Activated naive CD8-positive, alpha-beta T cell treated with anti-CD3 and anti-CD28 coated beads, Interleukin-2, amount 50 U/mL, for 16 hours (primary cell): Measurements from ENCODE around the gene ARHGEF12.

ENCODE experiments used
- DNase-seq: peaks from one replicate; pipeline ENCODE4 v3.0.0-alpha.2; 2020; ENCODE audit warnings: low read depth, low spot score

ARHGEF12 gene

DNA sequence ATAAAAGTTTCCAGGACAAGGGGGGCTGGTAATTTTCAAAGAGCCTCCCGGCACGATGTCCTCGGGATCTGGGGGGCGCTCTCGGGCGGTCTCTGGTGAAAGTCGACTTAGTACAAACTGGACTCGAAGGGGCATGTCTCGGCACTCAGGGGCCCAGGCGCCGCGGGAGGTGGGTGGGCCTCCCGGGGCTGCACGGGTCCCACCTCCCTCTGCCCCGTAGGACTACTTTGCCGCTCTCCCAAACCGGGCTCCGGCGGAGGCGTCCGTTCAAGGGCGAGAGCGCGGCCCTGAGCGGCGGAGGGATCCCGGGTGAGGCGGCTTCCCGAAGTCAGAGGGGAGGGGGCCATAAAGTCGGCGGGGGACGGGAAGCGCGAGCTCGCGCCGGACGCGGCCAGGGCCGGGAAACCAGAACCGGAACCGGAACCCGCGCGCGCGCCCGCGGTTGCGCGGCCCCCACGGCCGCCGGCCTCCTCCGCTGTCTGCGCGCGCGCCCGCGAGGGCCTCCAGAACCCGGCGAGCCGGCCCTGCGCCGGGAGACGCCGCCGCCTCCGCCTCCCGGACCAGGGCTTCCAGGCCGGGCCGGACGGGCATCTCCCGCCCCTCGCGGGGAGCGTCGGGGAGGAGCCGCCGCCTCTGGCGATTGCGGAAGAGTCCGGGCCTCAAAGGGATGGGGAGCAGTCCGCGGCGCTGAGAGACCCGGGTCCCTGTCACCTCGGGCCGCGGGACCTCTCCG lies at the start of gene ARHGEF12:
ARHGEF12 (plus strand) TSS at position 506 of the 733 bp plus-strand sequence. CDS start 831 bp downstream, outside the sequence.
- DNase-seq, result peak; percentile 48

GRCh38 chr11:120288021-120288420 lies 48.2 kb upstream of the ARHGEF12 start:
- DNase-seq, result no peak

DNA sequence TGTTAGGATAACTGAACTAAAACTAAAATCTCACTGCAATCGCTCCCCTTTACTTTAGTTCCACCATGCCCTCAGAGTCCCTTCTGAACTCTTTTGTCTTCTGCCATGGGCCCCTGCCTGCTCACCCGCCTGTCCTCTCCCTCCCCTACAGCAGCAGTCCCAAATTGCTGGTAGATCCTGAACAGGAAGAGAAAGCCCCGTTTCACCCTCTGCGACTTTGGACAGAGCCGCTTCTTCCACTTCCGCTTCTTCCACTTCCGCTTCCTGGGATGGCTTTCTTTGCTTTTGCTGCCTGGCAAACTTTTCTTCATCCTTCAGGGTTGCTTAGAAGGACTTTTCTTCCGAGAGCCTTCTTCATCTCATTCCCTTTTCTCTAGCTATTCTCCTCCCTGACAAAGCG lies 46.8 kb upstream of the ARHGEF12 start:
- DNase-seq, result no peak

GRCh38 chr11:120290956-120291355 lies 45.3 kb upstream of the ARHGEF12 start:
- DNase-seq, result no peak

DNA sequence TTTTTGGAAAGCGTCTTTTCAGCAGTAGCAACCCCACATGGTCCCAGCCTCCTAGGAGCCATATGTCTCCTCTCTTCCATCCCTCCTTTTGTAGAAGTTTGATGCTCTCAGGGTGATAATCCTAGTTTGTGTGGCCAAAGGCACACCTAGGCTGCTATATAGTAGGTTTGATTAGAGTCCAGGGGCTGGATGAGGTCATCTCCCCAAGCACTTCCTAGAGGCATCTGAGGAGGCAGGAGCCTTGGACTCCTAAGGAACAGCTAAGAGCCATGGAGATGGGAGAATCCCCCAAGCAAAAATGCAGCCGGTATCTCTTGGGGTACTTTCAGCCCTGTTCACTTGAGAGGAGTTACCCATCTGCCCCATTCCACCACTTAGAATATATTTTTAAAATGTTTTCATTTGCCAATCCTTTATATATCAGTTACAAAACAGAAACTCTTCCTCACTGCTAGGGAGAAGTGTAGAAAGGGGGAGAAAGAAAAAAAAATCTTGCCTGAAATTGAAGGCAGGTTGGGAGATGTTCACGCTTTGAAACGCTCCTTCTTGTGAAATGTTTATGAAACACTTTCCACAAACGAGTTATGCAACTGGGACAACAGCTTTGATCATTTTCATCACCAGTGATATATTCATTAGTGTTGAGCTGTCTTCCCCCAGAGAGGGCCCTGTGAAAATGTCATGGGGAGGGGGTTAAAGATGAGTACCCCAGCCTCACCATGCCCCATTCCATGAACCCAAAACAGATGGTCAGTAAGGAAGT lies 43.0 kb upstream of the ARHGEF12 start:
- no peak for DNase-seq

DNA sequence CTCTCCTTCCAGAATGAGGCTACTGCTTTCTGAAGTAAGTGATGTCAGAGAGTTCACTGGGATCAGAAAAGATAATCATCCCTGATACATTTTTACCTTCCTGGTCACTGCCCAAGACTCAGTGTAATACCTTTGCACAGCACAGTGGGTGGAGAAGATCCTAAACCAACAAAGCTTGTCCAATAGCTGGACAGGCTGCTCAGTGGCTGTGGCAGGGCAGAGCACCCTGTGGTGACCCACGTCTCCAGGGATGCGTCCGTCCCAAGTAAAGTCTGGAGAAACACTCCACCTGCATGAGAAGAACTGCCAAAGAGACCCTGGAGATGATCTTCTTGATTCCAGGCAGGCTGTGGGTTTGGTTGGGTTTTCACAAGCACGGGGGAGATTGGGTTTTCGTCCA lies 42.1 kb upstream of the ARHGEF12 start:
- DNase-seq, result no peak

DNA sequence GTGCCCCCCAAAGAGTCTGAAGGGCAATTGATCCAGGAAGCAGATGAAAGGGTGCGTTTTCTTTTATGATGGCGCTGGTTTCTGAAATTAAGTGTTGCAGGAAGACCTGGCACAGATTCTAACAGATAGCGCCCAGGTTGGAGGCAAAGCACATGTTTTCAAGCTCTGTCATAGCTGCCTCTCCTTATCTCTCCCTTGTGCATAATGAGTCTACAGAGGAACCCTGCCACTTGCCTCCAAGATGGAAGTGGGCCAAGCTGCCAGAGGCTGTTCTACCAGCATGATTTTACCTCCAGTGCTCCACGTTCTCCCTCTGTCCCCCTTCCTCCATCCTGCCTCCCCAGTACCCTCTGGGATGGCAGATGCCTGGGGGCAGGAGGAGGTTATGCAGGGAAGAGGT lies 41.1 kb upstream of the ARHGEF12 start:
- DNase-seq, result no peak

GRCh38 chr11:120296554-120296953 lies 39.7 kb upstream of the ARHGEF12 start:
- DNase-seq, result no peak

DNA sequence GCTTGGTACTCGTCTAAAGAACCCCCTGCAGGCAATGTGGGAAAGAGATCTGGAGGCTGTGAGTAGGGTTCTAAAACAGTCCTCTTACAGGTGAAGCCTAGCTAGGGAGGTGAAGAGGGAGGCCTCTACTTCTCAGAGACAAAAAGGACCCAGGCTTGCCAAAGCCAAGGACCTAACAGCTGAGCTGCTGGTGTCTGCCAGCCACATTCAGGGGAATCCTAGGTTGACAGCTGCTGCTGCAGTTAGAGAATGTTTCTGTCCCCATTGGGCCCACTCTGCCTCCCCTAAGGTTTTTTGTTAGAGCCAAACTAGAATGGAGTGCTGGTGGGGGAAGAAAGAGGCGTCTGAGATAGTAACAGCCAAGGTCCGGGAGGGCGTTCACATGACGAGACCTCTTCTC lies 37.8 kb upstream of the ARHGEF12 start:
- no peak for DNase-seq

DNA sequence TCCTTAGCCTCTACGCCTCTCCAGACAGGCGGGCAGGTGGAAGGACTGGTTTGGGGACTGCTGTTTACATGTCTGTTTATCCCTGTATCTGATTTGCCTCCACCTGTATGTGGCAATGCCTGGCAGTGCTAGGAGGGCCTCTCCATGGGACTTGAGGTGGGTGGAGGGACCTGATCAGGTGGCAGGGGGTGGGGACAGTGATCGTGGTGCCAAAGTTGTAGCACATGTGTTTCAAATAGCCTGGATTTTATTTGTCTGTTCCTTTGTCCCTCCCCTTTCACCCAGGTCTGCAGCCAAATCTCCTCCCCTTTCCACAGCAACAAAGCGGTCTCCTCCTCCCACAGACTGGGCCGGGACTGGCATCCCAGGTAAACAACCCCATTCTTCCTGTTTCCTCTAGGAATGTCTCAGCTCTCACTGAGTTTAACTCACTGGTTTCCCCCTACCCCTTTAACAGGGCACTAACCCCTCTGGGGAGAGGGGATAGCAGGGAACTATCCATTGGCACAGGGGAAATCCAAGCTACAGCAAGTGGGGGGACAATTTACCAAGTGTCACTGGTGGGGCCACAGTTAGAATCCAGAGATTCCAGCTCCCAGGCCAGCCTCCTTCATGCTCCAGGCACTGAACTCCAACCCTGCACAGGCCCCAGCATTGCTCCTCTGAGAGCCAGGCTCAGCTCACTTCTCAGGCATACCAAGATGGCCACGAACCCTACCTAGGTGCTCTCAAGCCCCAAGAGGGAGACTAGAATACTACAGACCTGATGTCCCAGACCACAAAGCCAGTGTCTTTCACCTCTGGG lies 34.0 kb upstream of the ARHGEF12 start:
- DNase-seq, result no peak

DNA sequence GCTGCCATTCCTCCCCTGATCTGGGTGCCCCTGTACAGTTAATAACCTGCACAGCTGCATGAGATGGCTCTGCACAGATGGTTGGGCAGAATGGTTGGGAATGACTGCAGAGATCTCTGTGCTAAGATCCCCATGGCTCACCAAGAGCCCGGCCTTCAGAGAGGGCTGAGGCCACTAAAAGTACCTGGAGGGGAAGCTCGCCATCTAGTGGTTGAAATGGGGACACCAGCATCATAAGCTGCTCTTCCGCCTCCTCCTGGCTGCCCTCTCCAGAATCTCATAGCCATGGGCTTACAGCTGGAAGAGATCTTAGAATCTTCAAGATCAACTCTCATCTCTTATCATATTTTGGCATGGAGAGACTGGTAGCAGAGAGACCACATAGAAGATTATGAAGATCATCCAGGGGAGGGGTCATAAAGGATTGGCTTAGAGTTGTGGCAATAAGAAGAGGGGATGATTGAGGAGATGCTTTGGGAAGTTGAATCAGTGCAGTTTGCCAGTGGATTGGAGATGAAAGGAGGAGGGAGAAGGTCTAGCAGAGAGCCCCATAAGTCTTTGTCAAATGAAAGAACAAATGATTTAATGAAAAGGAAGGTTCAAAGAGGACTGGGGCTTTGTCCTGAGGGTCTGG lies 33.1 kb upstream of the ARHGEF12 start:
- peak; percentile 40 for DNase-seq

DNA sequence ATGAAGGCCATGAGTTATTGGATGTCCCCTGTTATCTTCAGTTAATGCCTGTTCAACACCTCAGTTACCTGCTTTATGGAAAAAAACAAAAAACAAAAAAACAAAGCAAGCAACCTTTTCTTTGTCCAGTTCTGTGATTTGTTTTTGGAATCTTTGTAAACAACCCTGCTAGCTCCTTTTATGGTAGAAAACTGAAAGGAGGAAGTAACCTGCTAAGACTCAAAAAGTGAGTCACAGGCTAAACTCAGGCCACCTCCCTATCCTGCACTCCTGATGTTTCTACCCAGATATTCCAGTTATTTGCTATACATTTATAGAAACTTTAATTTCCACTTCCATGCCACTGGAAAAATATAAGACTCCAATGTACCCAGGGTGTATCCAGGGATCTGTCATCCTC lies 31.7 kb upstream of the ARHGEF12 start:
- no peak for DNase-seq

DNA sequence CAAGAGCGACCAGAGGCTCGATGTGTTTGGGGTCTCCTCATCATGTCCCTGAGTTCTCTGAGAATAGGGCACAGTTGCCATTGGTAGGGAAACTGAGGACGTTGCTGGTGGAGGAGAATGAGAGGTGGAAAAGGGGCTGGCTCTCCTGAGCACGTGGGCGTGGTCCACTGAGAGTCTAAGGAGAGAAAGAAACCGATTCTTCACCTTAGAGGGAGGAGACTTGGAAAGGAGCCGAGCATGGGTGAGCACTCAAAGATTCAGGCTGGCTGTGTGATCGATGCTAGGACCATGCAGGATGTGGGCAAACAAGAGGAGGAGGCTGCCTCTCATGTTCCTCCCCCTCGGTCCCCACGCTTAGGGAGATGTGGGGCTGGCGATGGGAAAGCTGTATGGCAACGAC lies 30.9 kb upstream of the ARHGEF12 start:
- no peak for DNase-seq

GRCh38 chr11:120306519-120307242 lies 29.5 kb upstream of the ARHGEF12 start:
- no peak for DNase-seq

GRCh38 chr11:120307476-120307875 lies 28.7 kb upstream of the ARHGEF12 start:
- no peak for DNase-seq

DNA sequence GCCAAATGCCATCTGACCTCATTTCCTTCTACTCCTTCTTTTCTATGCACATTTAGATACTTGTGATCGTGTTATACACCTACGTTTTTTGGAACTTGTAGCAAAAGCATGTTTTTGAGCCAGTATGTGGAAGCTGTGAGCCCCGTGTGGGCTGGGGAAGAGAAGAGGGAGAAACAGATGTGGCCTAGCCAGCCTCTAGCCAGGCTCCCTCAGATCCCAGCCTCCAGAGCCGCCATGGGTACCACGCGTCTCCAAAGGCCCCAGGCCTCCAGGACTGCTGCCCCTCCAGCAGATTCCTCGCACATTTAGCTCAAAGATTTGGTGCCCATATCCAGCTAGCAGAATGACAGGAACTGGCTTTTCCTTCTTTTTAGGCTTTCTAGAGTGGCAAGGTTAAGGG lies 28.1 kb upstream of the ARHGEF12 start:
- DNase-seq, result no peak

GRCh38 chr11:120310870-120311269 lies 25.3 kb upstream of the ARHGEF12 start:
- no peak for DNase-seq

GRCh38 chr11:120314861-120315260 lies 21.4 kb upstream of the ARHGEF12 start:
- DNase-seq, result no peak

DNA sequence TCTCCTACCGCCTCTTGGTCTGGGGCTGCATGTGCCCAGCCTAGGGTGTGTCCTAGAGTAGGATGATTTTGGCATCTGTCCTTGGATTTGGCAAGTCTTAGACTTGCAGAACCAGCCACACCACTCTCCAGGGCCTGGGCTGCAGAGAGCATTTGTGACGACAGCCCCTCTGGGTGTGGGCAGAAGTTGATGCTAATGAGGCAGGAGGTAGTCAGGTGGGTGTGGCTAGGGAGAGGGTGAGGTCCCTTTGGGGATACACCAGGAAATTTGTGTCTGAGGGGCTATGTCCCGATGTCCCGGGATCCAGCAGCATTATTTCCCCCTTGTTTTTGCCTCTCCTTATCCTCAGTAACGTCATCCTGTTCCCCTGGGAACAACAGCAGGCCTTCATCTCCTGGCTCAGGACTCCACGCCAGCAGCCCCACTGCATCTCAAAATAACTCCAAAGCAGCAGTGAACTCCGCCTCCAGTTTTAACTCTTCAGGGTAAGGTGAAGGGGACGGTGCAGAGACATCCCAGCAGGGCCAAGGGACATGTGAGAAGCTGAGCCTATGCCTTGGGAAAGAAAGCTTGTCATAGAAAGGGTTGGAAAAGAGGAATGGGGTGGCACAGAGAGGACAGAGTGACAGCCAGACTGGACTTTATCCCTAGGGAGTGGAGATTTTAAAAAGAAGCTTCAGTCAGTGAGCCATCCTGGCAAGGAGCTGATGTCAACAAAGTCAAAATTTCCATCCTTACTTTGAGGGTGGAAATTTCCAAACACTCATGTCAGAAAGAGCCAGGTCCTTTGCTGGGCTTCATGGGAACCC lies 19.1 kb upstream of the ARHGEF12 start:
- no peak for DNase-seq
